PC-9 (cell line): ENCODE results near the gene ZNF691. TPM values are rescaled to one million over a fixed set of nuclear protein-coding genes. Genes with fewer than 3 reads are reported as not detected.

Source experiments
- BruUV-seq: library from RNA; stranded (reverse); fragments of 400-500 nt; replicated peaks from 2 replicates; lab custom pipeline; 2021; lab: Mats Ljungman, UMichigan
- CTCF ChIA-PET: fragments of 300-600 bp; sonication (Branson Sonifier 250); formaldehyde crosslinking; loops from one replicate; lab custom pipeline; 2022; ENCODE audit warnings: antibody characterized with exemption; lab: Charles Lee
- POLR2A ChIA-PET: fragments of 300-600 bp; sonication (Branson Sonifier 250); formaldehyde crosslinking; loops from one replicate; lab custom pipeline; 2022; ENCODE audit warnings: antibody characterized with exemption; ENCODE audit not compliant: unreplicated experiment; lab: Charles Lee
- DNase-seq, 2 experiments: peaks; one replicate each; pipeline versions ENCODE4 v3.0.0 to v3.0.0-alpha.2; 2015 to 2022; ENCODE audit warnings: mixed read lengths in 1 of 2
- H2AFZ ChIP-seq: fragments of 200-600 bp; sonication (generic); 2 replicates; pipeline ENCODE4 v1.8.1; 2017; ENCODE audit warnings: antibody characterized with exemption
- H3F3A ChIP-seq: fragments of 200-600 bp; sonication (generic); 2 replicates; pipeline ENCODE4 v1.8.1; 2017; ENCODE audit warnings: antibody characterized with exemption, mild to moderate bottlenecking, low read depth; ENCODE audit not compliant: insufficient read depth
- H3K27ac ChIP-seq: fragments of 200-600 bp; sonication (generic); 2 replicates; pipeline ENCODE4 v1.6.1; 2016; ENCODE audit warnings: mixed run types
- H3K27me3 ChIP-seq: fragments of 200-600 bp; sonication (generic); 2 replicates; pipeline ENCODE4 v1.6.1; 2016; ENCODE audit warnings: low read depth, mixed run types; ENCODE audit not compliant: insufficient read depth
- H3K36me3 ChIP-seq: fragments of 200-600 bp; sonication (generic); 2 replicates; pipeline ENCODE4 v1.6.1; 2016; ENCODE audit warnings: low read depth, mixed run types
- H3K4me1 ChIP-seq: fragments of 200-600 bp; sonication (generic); replicated peaks from 2 replicates; pipeline ENCODE4 v1.6.1; 2016; ENCODE audit warnings: mixed run types; ENCODE audit not compliant: insufficient read depth
- H3K4me2 ChIP-seq: fragments of 200-600 bp; sonication (generic); 2 replicates; pipeline ENCODE4 v1.6.1; 2017; ENCODE audit warnings: mixed run types
- H3K4me3 ChIP-seq: fragments of 200-600 bp; sonication (generic); 2 replicates; pipeline ENCODE4 v1.6.1; 2016; ENCODE audit warnings: mixed run types
- H3K79me2 ChIP-seq: fragments of 200-600 bp; sonication (generic); 2 replicates; pipeline ENCODE4 v1.6.1; 2017; ENCODE audit warnings: low read depth, mixed run types
- H3K9me2 ChIP-seq: fragments of 200-600 bp; sonication (generic); 2 replicates; pipeline ENCODE4 v1.8.1; 2017; ENCODE audit warnings: mild to moderate bottlenecking; ENCODE audit not compliant: insufficient read depth
- H3K9me3 ChIP-seq: fragments of 200-600 bp; sonication (generic); 2 replicates; pipeline ENCODE4 v1.8.1; 2016; ENCODE audit warnings: low read depth; ENCODE audit not compliant: insufficient read depth
- H4K20me1 ChIP-seq: fragments of 200-600 bp; sonication (generic); 2 replicates; pipeline ENCODE4 v1.8.1; 2017; ENCODE audit not compliant: insufficient read depth
- EZH2 ChIP-seq: fragments of 200-600 bp; sonication (generic); IDR thresholded peaks from 2 replicates; pipeline ENCODE4 v1.8.0; 2017; ENCODE audit warnings: antibody characterized with exemption, low read depth
- intact Hi-C: fragments of 100-400 bp; cut with micrococcal nuclease; formaldehyde crosslinking; loops from one replicate; pipeline ENCODE4 v1.10.0; 2022; ENCODE audit not compliant: unreplicated experiment
- total RNA-seq: library from RNA; stranded (reverse); gene quantifications from 2 replicates; pipeline ENCODE4 v1.2.3, GENCODE V29; 2021
- TF ChIP-seq, protein P1 (sequence below): fragments of 200-600 bp; sonication (generic); conservative IDR thresholded peaks from 2 replicates; pipeline ENCODE4 v1.6.1; 2017; ENCODE audit warnings: mixed run types, antibody characterized with exemption, mild to moderate bottlenecking, moderate library complexity

The ZNF691 gene
- total RNA-seq, 1 experiment from 2014 or later: 11.4 TPM

DNA sequence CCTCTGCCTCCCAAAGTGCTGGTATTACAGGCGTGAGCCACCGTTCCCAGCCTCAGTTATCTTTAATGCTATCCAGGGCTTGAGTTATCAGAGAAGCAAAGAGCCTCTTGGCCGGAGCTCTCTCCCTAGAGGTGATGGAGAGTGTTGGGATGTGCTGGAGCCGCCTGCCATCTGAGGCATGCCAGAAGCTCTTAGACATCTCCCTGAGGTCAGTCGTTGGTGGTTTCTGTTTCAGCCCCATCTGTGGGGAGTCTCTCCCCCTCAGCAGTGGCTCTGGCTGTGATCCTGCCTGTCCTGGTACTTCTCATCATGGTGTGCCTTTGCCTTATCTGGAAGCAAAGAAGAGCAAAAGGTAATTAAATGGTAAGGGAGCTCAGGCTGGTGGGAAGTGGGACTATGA lies 11.6 kb upstream of the ZNF691 start:
- no peak overlapping the region for H3K27ac ChIP-seq
- no peak overlapping the region for H2AFZ ChIP-seq
- H4K20me1 ChIP-seq: no peaks in the 10 kb centered on the region
- intact Hi-C loops: no loop called here
- H3K4me3 ChIP-seq: no peak overlapping the region
- H3K9me3 ChIP-seq: no peaks in the 10 kb centered on the region
- BruUV-seq: no TSS peak
- no peak for DNase-seq
- H3K4me2 ChIP-seq: no peak overlapping the region
- no peaks in the 10 kb centered on the region for H3F3A ChIP-seq
- no peaks in the 10 kb centered on the region for H3K27me3 ChIP-seq
- H3K9me2 ChIP-seq: no peaks in the 10 kb centered on the region
- H3K36me3 ChIP-seq: no peaks in the 10 kb centered on the region
- ChIA-PET CTCF (no interaction called here), POLR2A (no interaction called here)
- H3K4me1 ChIP-seq: no peaks in the 10 kb centered on the region
- H3K79me2 ChIP-seq: no peaks in the 10 kb centered on the region
- TF ChIP-seq EZH2: no peak
- TF ChIP-seq, protein P1, sequence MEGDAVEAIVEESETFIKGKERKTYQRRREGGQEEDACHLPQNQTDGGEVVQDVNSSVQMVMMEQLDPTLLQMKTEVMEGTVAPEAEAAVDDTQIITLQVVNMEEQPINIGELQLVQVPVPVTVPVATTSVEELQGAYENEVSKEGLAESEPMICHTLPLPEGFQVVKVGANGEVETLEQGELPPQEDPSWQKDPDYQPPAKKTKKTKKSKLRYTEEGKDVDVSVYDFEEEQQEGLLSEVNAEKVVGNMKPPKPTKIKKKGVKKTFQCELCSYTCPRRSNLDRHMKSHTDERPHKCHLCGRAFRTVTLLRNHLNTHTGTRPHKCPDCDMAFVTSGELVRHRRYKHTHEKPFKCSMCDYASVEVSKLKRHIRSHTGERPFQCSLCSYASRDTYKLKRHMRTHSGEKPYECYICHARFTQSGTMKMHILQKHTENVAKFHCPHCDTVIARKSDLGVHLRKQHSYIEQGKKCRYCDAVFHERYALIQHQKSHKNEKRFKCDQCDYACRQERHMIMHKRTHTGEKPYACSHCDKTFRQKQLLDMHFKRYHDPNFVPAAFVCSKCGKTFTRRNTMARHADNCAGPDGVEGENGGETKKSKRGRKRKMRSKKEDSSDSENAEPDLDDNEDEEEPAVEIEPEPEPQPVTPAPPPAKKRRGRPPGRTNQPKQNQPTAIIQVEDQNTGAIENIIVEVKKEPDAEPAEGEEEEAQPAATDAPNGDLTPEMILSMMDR: no peak

DNA sequence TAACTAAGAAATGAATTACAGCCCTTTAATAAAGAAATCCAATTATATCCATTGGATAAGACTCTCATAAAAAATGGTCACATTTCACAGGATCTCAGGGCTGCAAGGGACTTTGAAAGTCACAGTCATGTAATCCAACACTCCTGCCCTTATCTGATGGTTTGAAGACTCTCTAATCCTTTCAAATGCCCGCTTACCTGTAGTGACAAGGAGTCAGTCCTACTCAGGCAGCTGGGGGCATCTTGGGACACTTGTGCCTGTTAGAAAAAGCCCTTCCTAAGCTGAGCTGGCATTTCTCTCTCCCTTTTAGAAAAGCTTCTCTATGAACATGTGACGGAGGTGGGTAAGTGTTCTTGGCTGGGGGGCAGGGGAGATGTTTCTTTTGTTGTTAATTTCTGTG lies 11.0 kb upstream of the ZNF691 start:
- no peaks in the 10 kb centered on the region for H3K4me1 ChIP-seq
- no peaks in the 10 kb centered on the region for H3K79me2 ChIP-seq
- no peaks in the 10 kb centered on the region for H4K20me1 ChIP-seq
- no TSS peak for BruUV-seq
- H3K4me3 ChIP-seq: no peak overlapping the region
- H3K4me2 ChIP-seq: no peak overlapping the region
- H3K27me3 ChIP-seq: no peaks in the 10 kb centered on the region
- ChIA-PET POLR2A (interaction anchor here (0.7 kb wide), 1 partner anchor 298 kb away, joined by 3 read pairs; no protein-coding TSS in a partner anchor), CTCF (no interaction called here)
- intact Hi-C loops: no loop called here
- no peak overlapping the region for H2AFZ ChIP-seq
- no peaks in the 10 kb centered on the region for H3K9me2 ChIP-seq
- no peaks in the 10 kb centered on the region for H3K36me3 ChIP-seq
- H3F3A ChIP-seq: no peaks in the 10 kb centered on the region
- H3K9me3 ChIP-seq: no peaks in the 10 kb centered on the region
- H3K27ac ChIP-seq: no peak overlapping the region
- no peak for DNase-seq
- TF ChIP-seq, protein P1: no peak
- TF ChIP-seq EZH2: no peak

DNA sequence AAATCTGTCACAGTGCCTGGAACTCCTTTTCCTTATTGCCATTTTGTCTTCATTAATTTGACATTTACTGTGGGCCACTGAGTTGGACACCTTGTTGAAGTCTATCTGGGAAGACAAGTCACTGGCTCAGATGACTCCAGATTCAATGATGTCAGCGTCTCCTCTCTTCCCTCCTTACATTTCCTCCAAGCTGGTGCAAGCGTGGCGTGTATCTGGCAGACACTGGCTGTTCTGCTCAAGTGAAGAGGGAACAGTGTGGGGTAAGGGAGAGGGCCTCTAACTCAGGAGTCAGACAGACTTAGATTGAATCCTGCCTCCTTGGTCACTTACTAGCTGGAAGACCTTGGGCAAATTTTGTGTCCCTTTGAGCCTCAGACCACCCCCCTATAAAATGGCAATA lies 8.7 kb upstream of the ZNF691 start:
- ChIA-PET CTCF (no interaction called here), POLR2A (interaction anchor here (0.6 kb wide), 1 partner anchor 370 kb away, joined by 3 read pairs; no protein-coding TSS in a partner anchor)
- TF ChIP-seq, protein P1: no peak
- no peak for TF ChIP-seq EZH2

More for the DNA sequence above, 8.7 kb upstream of the ZNF691 start:
- Histone ChIP-seq H3K4me1 (no peaks in the 10 kb centered on the region), H3K27ac (no peak overlapping the region), H3K4me3 (no peak overlapping the region), H3K4me2 (no peak overlapping the region), H4K20me1 (no peaks in the 10 kb centered on the region), H3F3A (no peaks in the 10 kb centered on the region), H2AFZ (no peak overlapping the region), H3K79me2 (no peaks in the 10 kb centered on the region), H3K9me3 (no peaks in the 10 kb centered on the region), H3K27me3 (no peaks in the 10 kb centered on the region), H3K36me3 (no peaks in the 10 kb centered on the region), H3K9me2 (no peaks in the 10 kb centered on the region)
- DNase-seq: no peak
- intact Hi-C loops: no loop called here
- no TSS peak for BruUV-seq
